ENCODE measurements around the gene EMP3. TPM values are rescaled to one million over a fixed set of nuclear protein-coding genes. Genes with fewer than 3 reads are reported as not detected.

EMP3 gene
- total RNA-seq, 4 donors from 2014 or later, result 14.0 to 19.3 (median 14.9) TPM

DNA sequence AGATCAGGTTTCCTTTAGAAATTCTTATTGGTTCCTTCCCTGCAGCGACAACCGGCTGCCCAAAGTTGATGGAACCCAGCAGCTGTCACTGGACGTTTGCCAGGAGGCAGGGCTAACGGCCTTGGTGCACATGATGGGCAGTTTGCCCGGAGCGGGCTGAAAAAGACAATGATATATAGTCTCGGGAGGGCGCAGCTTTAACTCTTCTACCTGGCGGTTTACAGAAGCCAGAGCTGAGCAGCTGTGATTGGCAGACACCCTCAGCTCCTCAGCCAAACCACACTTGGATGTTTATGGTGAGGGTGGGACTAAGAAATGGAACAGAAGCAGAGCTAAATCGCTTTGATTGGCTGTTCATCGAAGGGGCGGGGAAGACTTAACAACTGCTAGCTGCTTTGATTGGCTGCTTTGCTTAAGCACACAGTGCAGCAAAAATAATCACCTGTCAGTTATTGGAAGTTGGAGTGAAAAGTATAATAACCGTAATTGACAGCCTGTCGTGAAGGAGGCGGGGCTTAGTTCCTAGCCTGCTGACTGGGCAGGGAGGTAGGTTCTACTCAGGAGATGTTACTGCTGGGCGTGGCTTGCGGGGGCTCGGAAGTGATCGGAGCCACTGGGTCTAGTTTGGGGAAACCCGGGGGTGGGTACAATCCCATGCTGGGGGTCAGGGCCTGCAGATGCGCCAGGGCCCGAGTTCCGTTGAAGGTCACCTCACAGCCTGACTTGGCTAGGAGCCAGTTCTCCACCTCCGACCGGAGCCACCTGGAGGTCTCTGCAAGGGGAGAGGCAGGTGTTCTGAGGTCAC is 7.5 kb downstream of the EMP3 start:
- DNase-seq, result peak; percentile 96 to 97
- intact Hi-C loops (cut with DNase I), result no loop called here
- H3K27me3 ChIP-seq, result no peaks in the 10 kb centered on the region
- TF ChIP-seq, protein P1, sequence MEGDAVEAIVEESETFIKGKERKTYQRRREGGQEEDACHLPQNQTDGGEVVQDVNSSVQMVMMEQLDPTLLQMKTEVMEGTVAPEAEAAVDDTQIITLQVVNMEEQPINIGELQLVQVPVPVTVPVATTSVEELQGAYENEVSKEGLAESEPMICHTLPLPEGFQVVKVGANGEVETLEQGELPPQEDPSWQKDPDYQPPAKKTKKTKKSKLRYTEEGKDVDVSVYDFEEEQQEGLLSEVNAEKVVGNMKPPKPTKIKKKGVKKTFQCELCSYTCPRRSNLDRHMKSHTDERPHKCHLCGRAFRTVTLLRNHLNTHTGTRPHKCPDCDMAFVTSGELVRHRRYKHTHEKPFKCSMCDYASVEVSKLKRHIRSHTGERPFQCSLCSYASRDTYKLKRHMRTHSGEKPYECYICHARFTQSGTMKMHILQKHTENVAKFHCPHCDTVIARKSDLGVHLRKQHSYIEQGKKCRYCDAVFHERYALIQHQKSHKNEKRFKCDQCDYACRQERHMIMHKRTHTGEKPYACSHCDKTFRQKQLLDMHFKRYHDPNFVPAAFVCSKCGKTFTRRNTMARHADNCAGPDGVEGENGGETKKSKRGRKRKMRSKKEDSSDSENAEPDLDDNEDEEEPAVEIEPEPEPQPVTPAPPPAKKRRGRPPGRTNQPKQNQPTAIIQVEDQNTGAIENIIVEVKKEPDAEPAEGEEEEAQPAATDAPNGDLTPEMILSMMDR (IDR thresholded peaks at IDR 0.05), result no peak
- peak; percentile 7 to 77 for TF ChIP-seq POLR2A (IDR thresholded peaks at IDR 0.05)
- 1 to 4% methylated on average over 22 to 25 of the region's 25 CpGs for WGBS, 2 donors
- peak overlapping the region; percentile 89 to 96 (median 96) for H3K27ac ChIP-seq
- no peaks in the 10 kb centered on the region for H3K36me3 ChIP-seq
- no peaks in the 10 kb centered on the region for H3K9me3 ChIP-seq
- H3K4me3 ChIP-seq (replicated peaks in 1 of 3), result peak overlapping the region in 2 of 3 donors; percentile 30 to 38
- peaks cover 21 to 26% of the 10 kb centered on the region in 2 donors for H3K4me1 ChIP-seq

DNA sequence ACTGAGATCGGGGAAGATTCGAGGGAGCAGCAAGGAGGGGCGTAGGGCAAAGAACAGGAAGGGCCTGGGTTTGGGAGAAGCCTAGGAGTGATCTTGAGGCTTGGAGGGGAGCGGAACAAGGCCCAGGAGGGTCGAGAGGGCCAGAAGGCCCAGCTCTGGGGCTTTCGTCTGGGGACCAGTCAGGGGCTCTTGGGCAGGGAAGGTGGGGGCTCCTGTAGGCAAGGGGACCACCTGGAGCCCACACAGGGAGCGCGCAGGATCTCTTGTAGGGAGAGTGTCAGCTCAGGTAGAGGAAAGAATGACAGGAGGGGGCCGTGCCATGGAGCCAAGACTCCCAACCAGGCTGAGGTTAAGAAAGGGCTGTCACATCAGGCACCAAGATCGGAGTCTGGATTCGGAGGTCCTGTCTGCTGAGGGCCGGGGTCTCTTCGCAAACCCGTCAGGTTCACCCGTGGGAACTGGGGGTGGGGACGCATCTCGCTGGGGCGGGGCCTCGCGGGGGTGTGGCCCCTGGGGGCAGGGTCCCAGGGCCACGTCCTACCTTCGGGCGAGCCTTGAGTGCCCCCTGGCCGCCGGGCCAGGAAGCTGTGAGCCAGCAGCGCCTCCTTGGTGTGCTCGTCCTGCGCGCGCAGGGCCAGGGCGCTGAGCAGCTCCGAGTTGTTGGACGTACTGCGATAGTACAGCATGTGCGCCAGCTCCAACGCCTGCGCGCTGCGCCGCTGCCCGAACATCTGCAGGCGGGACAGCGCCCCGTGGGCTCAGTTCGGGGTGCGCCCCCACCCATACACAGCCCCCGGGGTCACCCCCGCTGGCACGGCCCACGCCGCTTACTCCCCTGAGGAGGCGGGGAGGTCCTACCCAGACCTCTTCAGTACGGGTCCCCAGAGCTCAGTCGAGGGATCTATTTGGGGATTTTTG is 8.4 kb downstream of the EMP3 start:
- TF ChIP-seq, protein P1 (IDR thresholded peaks at IDR 0.05), result peak; percentile 38 to 87 (median 69)
- TF ChIP-seq POLR2A (IDR thresholded peaks at IDR 0.05), result peak in 1 of 2 donors; percentile 36
- peak overlapping the region in 2 of 3 donors; percentile 30 to 38 for H3K4me3 ChIP-seq (replicated peaks in 1 of 3)
- DNase-seq, result peak; percentile 95 to 96
- WGBS, 2 donors, result 8 to 12% methylated on average over 23 to 46 of the region's 54 CpGs
- peak overlapping the region; percentile 89 to 96 (median 96) for H3K27ac ChIP-seq
- intact Hi-C loops (cut with DNase I), result no loop called here
- H3K36me3 ChIP-seq, result no peaks in the 10 kb centered on the region
- H3K9me3 ChIP-seq, result no peaks in the 10 kb centered on the region
- no peaks in the 10 kb centered on the region for H3K27me3 ChIP-seq
- peaks cover 21 to 26% of the 10 kb centered on the region in 2 donors for H3K4me1 ChIP-seq

DNA sequence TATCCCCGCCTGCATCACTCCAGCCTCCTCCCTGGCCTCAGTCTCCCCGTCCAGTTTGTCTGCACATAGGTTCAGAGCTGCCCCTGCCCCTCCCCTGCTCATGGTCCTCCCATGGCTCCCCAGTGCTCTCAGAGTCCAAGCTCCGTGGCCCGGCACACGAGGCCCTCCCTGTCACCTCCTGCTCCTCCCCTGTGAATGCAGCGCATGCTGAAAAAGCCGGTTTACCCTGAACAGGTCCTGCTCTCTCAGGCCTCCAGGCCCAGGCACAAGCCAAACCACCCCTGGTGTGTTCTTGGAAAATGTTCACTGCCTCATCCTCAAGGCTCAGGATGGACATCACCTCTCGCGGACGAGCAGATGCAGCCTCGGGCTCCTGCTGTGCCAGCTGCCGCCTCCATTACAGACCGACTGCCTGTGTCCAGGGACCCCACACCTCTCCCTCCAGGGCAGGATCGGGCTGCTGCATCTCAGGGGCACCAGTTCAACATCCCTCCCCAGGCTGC is 13.0 kb downstream of the EMP3 start:
- H3K27ac ChIP-seq, result no peak overlapping the region
- DNase-seq, result no peak
- WGBS, 2 donors, result 90 to 97% methylated on average over 9 to 11 of the region's 14 CpGs
- no peak for TF ChIP-seq POLR2A (IDR thresholded peaks at IDR 0.05)
- TF ChIP-seq, protein P1 (IDR thresholded peaks at IDR 0.05), result no peak
- no peaks in the 10 kb centered on the region for H3K9me3 ChIP-seq
- no peaks in the 10 kb centered on the region for H3K36me3 ChIP-seq
- no peak overlapping the region for H3K4me3 ChIP-seq (replicated peaks in 1 of 3)
- peaks cover 6 to 13% of the 10 kb centered on the region in 2 donors for H3K4me1 ChIP-seq
- intact Hi-C loops (cut with DNase I), result loop anchor here (5.0 kb wide), 1 partner anchor 66 kb away; the partner anchor contains the start of gene ZNF114
- no peaks in the 10 kb centered on the region for H3K27me3 ChIP-seq

DNA sequence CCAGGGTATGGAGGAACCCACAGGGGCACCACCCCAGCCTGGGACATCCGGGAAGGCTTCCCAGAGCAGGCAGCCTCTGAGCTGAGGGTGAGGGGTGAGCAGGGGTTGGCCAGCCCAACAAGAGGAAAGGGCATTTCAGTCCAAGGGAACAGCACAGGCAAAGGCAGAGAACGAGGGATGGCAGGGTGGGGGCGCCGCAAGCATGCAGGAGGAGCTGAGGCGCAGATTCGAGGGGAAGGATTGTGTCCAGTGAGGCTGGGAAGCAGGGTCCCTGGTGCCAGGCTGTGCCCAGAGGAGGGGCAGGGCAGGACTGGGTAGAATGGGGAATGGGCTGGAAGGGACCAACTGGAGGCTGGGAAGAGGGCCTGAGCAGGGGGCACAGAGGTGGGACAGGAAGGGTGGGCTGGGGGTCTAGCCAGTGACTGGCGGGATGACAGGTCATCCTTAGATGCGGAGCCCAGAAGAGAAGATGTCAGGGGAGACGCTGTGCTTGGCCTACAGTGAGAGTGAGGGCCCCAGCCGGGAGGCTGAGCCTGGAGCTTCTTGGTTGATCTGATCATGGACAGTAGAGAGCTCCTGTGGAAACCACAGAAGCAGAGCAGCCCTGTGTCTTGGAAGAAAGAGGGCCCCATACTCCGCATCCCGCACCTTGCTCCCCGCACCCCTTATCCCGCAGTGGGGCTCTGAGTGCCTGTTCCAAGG is 13.6 kb downstream of the EMP3 start:
- intact Hi-C loops (cut with DNase I), result loop anchor here (5.0 kb wide), 1 partner anchor 67 kb away; the partner anchor contains the start of gene ZNF114

More for the DNA sequence above, 13.6 kb downstream of the EMP3 start:
- no peaks in the 10 kb centered on the region for H3K9me3 ChIP-seq
- H3K36me3 ChIP-seq, result no peaks in the 10 kb centered on the region
- no peaks in the 10 kb centered on the region for H3K27me3 ChIP-seq
- no peak overlapping the region for H3K4me3 ChIP-seq (replicated peaks in 1 of 3)
- WGBS, 2 donors, result 95% methylated on average over 14 of the region's 14 CpGs
- peaks cover 0 to 7% of the 10 kb centered on the region in 2 donors for H3K4me1 ChIP-seq
- DNase-seq, result no peak
- TF ChIP-seq, protein P1 (IDR thresholded peaks at IDR 0.05), result no peak
- no peak for TF ChIP-seq POLR2A (IDR thresholded peaks at IDR 0.05)
- no peak overlapping the region for H3K27ac ChIP-seq

Measured in thyroid gland (tissue), 4 donors.